ENCODE data around the gene USP2. TPM values are rescaled to one million over a fixed set of nuclear protein-coding genes. Genes with fewer than 3 reads are reported as not detected.

Gene USP2
- total RNA-seq, 1 experiment from 2014 or later = 5.7 TPM

DNA sequence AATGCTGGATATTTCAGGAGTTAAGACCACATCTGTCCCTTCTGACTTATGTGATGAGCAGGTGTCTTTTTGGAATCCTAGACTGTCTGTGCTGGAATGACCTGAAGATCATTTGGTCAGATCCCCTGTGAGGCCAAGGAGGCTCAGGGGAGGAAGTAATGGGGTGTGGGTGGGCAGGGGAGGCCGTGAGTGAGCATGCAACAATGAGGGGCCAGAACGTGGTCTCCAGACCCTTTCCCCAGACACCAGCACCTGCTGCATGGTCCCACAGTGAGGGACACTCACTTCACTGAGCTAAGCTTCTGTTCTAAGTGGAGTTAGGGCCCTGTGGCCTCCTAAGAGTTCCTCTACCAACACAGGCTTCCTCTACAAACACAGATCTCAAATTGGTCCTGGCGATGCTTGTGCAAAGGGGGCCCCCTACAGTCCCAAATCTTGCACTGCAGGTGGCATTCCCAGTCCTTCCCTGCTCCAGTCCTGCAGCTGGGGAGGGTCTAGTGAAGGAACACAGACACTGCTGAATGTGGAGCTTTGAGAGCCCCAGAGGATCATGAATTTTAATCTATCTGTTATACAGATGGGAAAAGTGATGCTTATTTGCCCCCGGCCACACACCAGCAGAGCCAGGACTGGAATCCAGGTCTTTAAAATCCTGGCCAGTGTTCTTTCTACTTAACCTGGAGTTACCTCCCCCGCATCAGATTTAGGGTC lies 7.4 kb downstream of the USP2 start:
- no peak overlapping the region for H3K4me2 ChIP-seq (ENCODE audit: insufficient read depth, insufficient read length, low read length)
- H3K9me3 ChIP-seq (ENCODE audit: control insufficient read depth, low read depth, low read length) = no peaks in the 10 kb centered on the region
- H2BK20ac ChIP-seq (ENCODE audit: low read depth, low read length, poor library complexity, severe bottlenecking) = no peak overlapping the region
- no peak overlapping the region for H3K9ac ChIP-seq (ENCODE audit: extremely low read depth, insufficient read length, low read length)
- peaks cover 69 to 78% of the 10 kb centered on the region in 2 experiments for H3K4me1 Mint-ChIP-seq
- H4K8ac ChIP-seq (replicated peaks; ENCODE audit: insufficient read length, low read depth, low read length) = no peak overlapping the region
- H3K18ac ChIP-seq (ENCODE audit: insufficient read length, low read depth, low read length) = no peak overlapping the region
- peak; percentile 88 for DNase-seq
- H3K27ac Mint-ChIP-seq = no peak overlapping the region
- H3K56ac ChIP-seq (ENCODE audit: insufficient read length, low read depth, low read length) = no peak overlapping the region
- no peak overlapping the region for H2BK15ac ChIP-seq (ENCODE audit: low read depth, low read length)
- no peak overlapping the region for H3K14ac ChIP-seq (ENCODE audit: insufficient read depth, low read length)
- H3K36me3 Mint-ChIP-seq (ENCODE audit: insufficient read depth in 1 of 3, low read depth in 3 of 3) = peaks cover 0 to 3% (median 0%) of the 10 kb centered on the region in 3 experiments; a peak in 1 of 7 replicates
- H3K27me3 Mint-ChIP-seq (ENCODE audit: low read depth) = peaks cover 14% of the 10 kb centered on the region
- no peaks in the 10 kb centered on the region for H3K79me1 ChIP-seq (ENCODE audit: insufficient read depth, low read depth, low read length, poor library complexity, severe bottlenecking)
- H3K79me2 ChIP-seq (ENCODE audit: insufficient read depth, low read length) = no peaks in the 10 kb centered on the region
- no peak overlapping the region for H2BK12ac ChIP-seq (ENCODE audit: insufficient read length, low read depth, low read length)
- H2BK120ac ChIP-seq (ENCODE audit: low read depth, low read length, poor library complexity, severe bottlenecking) = no peak overlapping the region
- H4K5ac ChIP-seq (ENCODE audit: insufficient read length, low read depth, low read length) = no peak overlapping the region
- H2AK5ac ChIP-seq (ENCODE audit: insufficient read length, low read length) = no peak overlapping the region
- H3T11ph ChIP-seq (ENCODE audit: low read length) = no peak overlapping the region
- H3K9me3 Mint-ChIP-seq = no peaks in the 10 kb centered on the region
- H3K27ac ChIP-seq (ENCODE audit: insufficient read length, low read depth, low read length) = no peak overlapping the region
- no peak overlapping the region for H4K91ac ChIP-seq (ENCODE audit: insufficient read length, low read depth, low read length)
- H3K4ac ChIP-seq (ENCODE audit: low read depth, low read length) = no peak overlapping the region
- H3K23me2 ChIP-seq (ENCODE audit: insufficient read length, low read depth, low read length, poor library complexity, severe bottlenecking) = no peaks in the 10 kb centered on the region
- no peak overlapping the region for H2AFZ ChIP-seq (ENCODE audit: low read length)
- H3K27me3 ChIP-seq (ENCODE audit: insufficient read depth, low read length) = no peaks in the 10 kb centered on the region
- TF ChIP-seq, protein P1, sequence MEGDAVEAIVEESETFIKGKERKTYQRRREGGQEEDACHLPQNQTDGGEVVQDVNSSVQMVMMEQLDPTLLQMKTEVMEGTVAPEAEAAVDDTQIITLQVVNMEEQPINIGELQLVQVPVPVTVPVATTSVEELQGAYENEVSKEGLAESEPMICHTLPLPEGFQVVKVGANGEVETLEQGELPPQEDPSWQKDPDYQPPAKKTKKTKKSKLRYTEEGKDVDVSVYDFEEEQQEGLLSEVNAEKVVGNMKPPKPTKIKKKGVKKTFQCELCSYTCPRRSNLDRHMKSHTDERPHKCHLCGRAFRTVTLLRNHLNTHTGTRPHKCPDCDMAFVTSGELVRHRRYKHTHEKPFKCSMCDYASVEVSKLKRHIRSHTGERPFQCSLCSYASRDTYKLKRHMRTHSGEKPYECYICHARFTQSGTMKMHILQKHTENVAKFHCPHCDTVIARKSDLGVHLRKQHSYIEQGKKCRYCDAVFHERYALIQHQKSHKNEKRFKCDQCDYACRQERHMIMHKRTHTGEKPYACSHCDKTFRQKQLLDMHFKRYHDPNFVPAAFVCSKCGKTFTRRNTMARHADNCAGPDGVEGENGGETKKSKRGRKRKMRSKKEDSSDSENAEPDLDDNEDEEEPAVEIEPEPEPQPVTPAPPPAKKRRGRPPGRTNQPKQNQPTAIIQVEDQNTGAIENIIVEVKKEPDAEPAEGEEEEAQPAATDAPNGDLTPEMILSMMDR (conservative IDR thresholded peaks at IDR 0.05) = peak; percentile 93
- no peak overlapping the region; a peak in 1 of 5 replicates for H3K4me3 Mint-ChIP-seq
- no peak overlapping the region for H3K23ac ChIP-seq (ENCODE audit: insufficient read length, low read depth, low read length)
- H4K20me1 ChIP-seq (ENCODE audit: control insufficient read depth, insufficient read depth, insufficient read length) = no peaks in the 10 kb centered on the region
- WGBS (ENCODE audit: extremely low coverage, insufficient read length, low lambda C conversion rate) = no CpG with 5 or more reads among the region's 5 CpGs
- peaks cover 2% of the 10 kb centered on the region; the same call in 1 of the 2 replicates for H3K4me1 ChIP-seq (ENCODE audit: insufficient read depth, low read length)
- no peak overlapping the region for H2BK5ac ChIP-seq (ENCODE audit: insufficient read length, low read length)
